Esophagus squamous epithelium (tissue), 5 donors: ENCODE results near the gene UQCC2. TPM values are rescaled to one million over a fixed set of nuclear protein-coding genes. Genes with fewer than 3 reads are reported as not detected.

ENCODE experiments used
- DNase-seq: peaks from one replicate; lab custom pipeline; 2025; lab: John Stamatoyannopoulos, UW
- H3K27ac ChIP-seq, 4 donors: fragments of 200-600 bp; sonication (generic); one replicate each; pipeline ENCODE4 v1.5.1; 2016 to 2019; ENCODE audit warnings: mild to moderate bottlenecking in 1 of 4
- H3K27me3 ChIP-seq, 4 donors: fragments of 200-600 bp; sonication (generic); 1 replicate in 3 of 4; 2 replicates in 1 of 4; pipeline versions ENCODE4 v1.5.1 to v1.6.0; 2017 to 2021; ENCODE audit warnings: antibody characterized with exemption in 1 of 4
- H3K36me3 ChIP-seq, 3 donors: fragments of 200-600 bp; sonication (generic); one replicate each; pipeline ENCODE4 v1.5.1; 2016 to 2019
- H3K4me1 ChIP-seq, 3 donors: fragments of 200-600 bp; sonication (generic); one replicate each; pipeline ENCODE4 v1.5.1; 2017 to 2019
- H3K4me3 ChIP-seq, 4 donors: fragments of 200-600 bp; sonication (generic); 1 replicate in 3 of 4; 2 replicates in 1 of 4; pipeline ENCODE4 v1.5.1; 2016 to 2019; ENCODE audit warnings: mild to moderate bottlenecking in 2 of 4, moderate library complexity in 1 of 4
- H3K9me3 ChIP-seq, 3 donors: fragments of 200-600 bp; sonication (generic); one replicate each; pipeline ENCODE4 v1.5.1; 2016 to 2019
- CTCF ChIP-seq, 6 experiments: fragments of 450-650 bp in 4 of 6; fragments of 200-600 bp in 2 of 6; sonication (generic) in 2 of 6; IDR thresholded peaks; one replicate each; pipeline ENCODE4 v1.5.1; 2016 to 2019; ENCODE audit warnings: antibody characterized with exemption in 6 of 6, mild to moderate bottlenecking in 4 of 6, moderate library complexity in 4 of 6
- POLR2A ChIP-seq, 4 donors: fragments of 450-650 bp; IDR thresholded peaks; one replicate each; pipeline ENCODE4 v1.6.1; 2017; ENCODE audit warnings: antibody characterized with exemption in 4 of 4, mild to moderate bottlenecking in 4 of 4, moderate library complexity in 3 of 4
- WGBS, 2 donors: methylation state at CpG; one replicate each; pipeline ENCODE4 v1.1.5; 2018; 5-methylcytosine and 5-hydroxymethylcytosine counted together
- intact Hi-C: fragments of 100-400 bp; cut with DNase I; formaldehyde crosslinking; loops from one replicate; pipeline ENCODE4 v1.15.0; 2022
- small RNA-seq, 4 donors: library from RNA; depleted of rRNA; stranded (forward); fragments of <200 nt; gene quantifications; one replicate each; pipeline ENCODE3, GENCODE V24; 2016
- total RNA-seq, 4 donors: library from RNA; depleted of rRNA; stranded (reverse); fragments of >200 nt; gene quantifications; one replicate each; pipeline ENCODE4 v1.1.0, GENCODE V29; 2016
- donor health status: DM: yes; HTN: yes; CAD: no.

Gene UQCC2
- total RNA-seq, 4 donors from 2014 or later, result 7.8 to 36.8 (median 13.7) TPM

- Histone ChIP-seq H3K9me3 (no peaks in the 10 kb centered on the region), H3K4me3 (no peak overlapping the region), H3K27ac (no peak overlapping the region), H3K36me3 (peaks cover 5 to 65% (median 13%) of the 10 kb centered on the region in 3 donors), H3K4me1 (peaks cover 0 to 5% (median 0%) of the 10 kb centered on the region in 3 donors), H3K27me3 (no peaks in the 10 kb centered on the region)
- 72 to 73% methylated on average over 3 to 5 of the region's 5 CpGs for WGBS, 2 donors
- no peak for TF ChIP-seq CTCF (IDR thresholded peaks at IDR 0.05)
- TF ChIP-seq POLR2A (IDR thresholded peaks at IDR 0.05), result no peak
- intact Hi-C loops, result no loop called here
- DNase-seq, result no peak
These were observed 56.5 kb downstream of the UQCC2 start for GRCh38 chr6:33654831-33655554.

- no peak overlapping the region for H3K4me3 ChIP-seq
- no peaks in the 10 kb centered on the region for H3K27me3 ChIP-seq
- TF ChIP-seq POLR2A (IDR thresholded peaks at IDR 0.05) (no peak), CTCF (IDR thresholded peaks at IDR 0.05) (no peak)
- no peak overlapping the region for H3K27ac ChIP-seq
- 75 to 87% methylated on average over 5 of the region's 5 CpGs for WGBS, 2 donors
- intact Hi-C loops, result no loop called here
- no peak for DNase-seq
- H3K36me3 ChIP-seq, result peaks cover 5 to 62% (median 9%) of the 10 kb centered on the region in 3 donors
- no peaks in the 10 kb centered on the region for H3K9me3 ChIP-seq
- peaks cover 0 to 5% (median 0%) of the 10 kb centered on the region in 3 donors for H3K4me1 ChIP-seq
These were observed 59.5 kb downstream of the UQCC2 start for GRCh38 chr6:33652002-33652401.

- intact Hi-C loops, result no loop called here
- no peaks in the 10 kb centered on the region for H3K9me3 ChIP-seq
- H3K4me1 ChIP-seq, result peaks cover 0 to 5% (median 0%) of the 10 kb centered on the region in 3 donors
- 59 to 74% methylated on average over 4 of the region's 4 CpGs for WGBS, 2 donors
- H3K27me3 ChIP-seq, result no peaks in the 10 kb centered on the region
- H3K27ac ChIP-seq, result no peak overlapping the region
- no peak for DNase-seq
- peaks cover 3 to 62% (median 5%) of the 10 kb centered on the region in 3 donors for H3K36me3 ChIP-seq
- H3K4me3 ChIP-seq, result no peak overlapping the region
- no peak for TF ChIP-seq CTCF (IDR thresholded peaks at IDR 0.05)
- no peak for TF ChIP-seq POLR2A (IDR thresholded peaks at IDR 0.05)
These were observed 60.1 kb downstream of the UQCC2 start for GRCh38 chr6:33651403-33651802.

Small RNA genes within 50 kb of the gene (small RNA-seq; reads per million reads assigned to genes)
- 0 reads per million in 4 donors for gene MIR3934

Other genes with a start within 250 kb of the UQCC2 start
- 10 to 100 TPM; 14.3 to 26.2 (median 20.0) TPM for gene BAK1, start 131.4 kb downstream of the UQCC2 start, total RNA-seq
- 10 to 100 TPM; 21.8 to 39.2 (median 35.3) TPM for gene ITPR3, start 90.4 kb downstream of the UQCC2 start, total RNA-seq
- gene IP6K3, start 35.2 kb upstream of the UQCC2 start, total RNA-seq, result 1 to 10 TPM in 2 of 4 donors, under 1 TPM in 1, not detected in 1; 0.75 to 5.5 (median 1.7) TPM
- 10 to 100 TPM; 37.7 to 47.2 (median 42.3) TPM for gene LEMD2, start 77.4 kb upstream of the UQCC2 start, total RNA-seq
- gene MLN, start 92.3 kb upstream of the UQCC2 start, total RNA-seq, result not detected